SHP77 (cell line): ENCODE data around the gene WNT10A.
A peak's percentile ranks its signal among the peaks of the same experiment; 100 is the strongest.
"Not testable (repeated sequence)": the region's sequence is repeated elsewhere in the genome, so short reads cannot be mapped to it uniquely, and the experiment has no call there.

Source experiments
- DNase-seq, 2 experiments: peaks; one replicate each; lab custom pipeline; 2025; lab: John Stamatoyannopoulos, UW

The WNT10A gene

GRCh38 chr2:218893349-218894150, 12.9 kb downstream of the WNT10A start:
- no peak for DNase-seq

- DNase-seq, result peak in 1 of 2 experiments; percentile 30
These were observed 13.7 kb downstream of the WNT10A start for GRCh38 chr2:218894151-218894879.

- DNase-seq, result no peak
These were observed 14.2 kb downstream of the WNT10A start for GRCh38 chr2:218894880-218895157.

GRCh38 chr2:218895326-218895725, 14.7 kb downstream of the WNT10A start:
- DNase-seq, result no peak

- DNase-seq, result no peak
These were observed 15.3 kb downstream of the WNT10A start for GRCh38 chr2:218895759-218896500.

- peak; percentile 44 to 48 for DNase-seq
These were observed 16.1 kb downstream of the WNT10A start for GRCh38 chr2:218896501-218897393.

GRCh38 chr2:218897394-218898108, 16.9 kb downstream of the WNT10A start:
- no peak for DNase-seq

GRCh38 chr2:218898109-218898878, 17.6 kb downstream of the WNT10A start:
- peak; percentile 38 to 42 for DNase-seq

GRCh38 chr2:218899147-218899546, 18.5 kb downstream of the WNT10A start:
- no peak for DNase-seq

- no peak for DNase-seq
These were observed 21.8 kb downstream of the WNT10A start for GRCh38 chr2:218902427-218902826.

- no peak for DNase-seq
These were observed 23.5 kb downstream of the WNT10A start for GRCh38 chr2:218904176-218904575.

- peak; percentile 96 for DNase-seq
These were observed 28.3 kb downstream of the WNT10A start for GRCh38 chr2:218908721-218909619.

- no peak for DNase-seq
These were observed 30.1 kb downstream of the WNT10A start for GRCh38 chr2:218910741-218911140.

GRCh38 chr2:218920504-218920903, 39.9 kb downstream of the WNT10A start:
- DNase-seq, result no peak

- DNase-seq, result no peak
These were observed 44.1 kb downstream of the WNT10A start for GRCh38 chr2:218924757-218925156.

- DNase-seq, result no peak
These were observed 44.8 kb downstream of the WNT10A start for GRCh38 chr2:218925434-218925833.

- no peak for DNase-seq
These were observed 46.8 kb downstream of the WNT10A start for GRCh38 chr2:218927422-218927821.

GRCh38 chr2:218927876-218928275, 47.2 kb downstream of the WNT10A start:
- DNase-seq, result no peak

- not testable (repeated sequence) for DNase-seq
These were observed 49.8 kb downstream of the WNT10A start for GRCh38 chr2:218930488-218930887.
